Psoas muscle (tissue), 8 donors: ENCODE results near the gene ZBTB7C. TPM values are rescaled to one million over a fixed set of nuclear protein-coding genes. Genes with fewer than 3 reads are reported as not detected.

Experiments used
- ATAC-seq, 4 donors: fragments of 200-7000 bp; cut with Tn5 transposase; one replicate each; pipeline ENCODE4 v1.9.1; 2020; ENCODE audit warnings: moderate library complexity in 3 of 4, mild to moderate bottlenecking in 2 of 4
- DNase-seq, 2 donors: peaks; one replicate each; pipeline ENCODE4 v3.0.0-alpha.2; 2020
- H3K27ac ChIP-seq: fragments of 200-600 bp; one replicate; pipeline ENCODE4 v1.8.0; 2022
- H3K27me3 ChIP-seq, 3 donors: fragments of 200-600 bp in 1 of 3; one replicate each; pipeline versions ENCODE4 v1.6.1 to v1.8.0; 2013 to 2022; ENCODE audit warnings: low read length in 2 of 3, mild to moderate bottlenecking in 2 of 3, moderate library complexity in 1 of 3; ENCODE audit not compliant: insufficient read depth in 3 of 3
- H3K36me3 ChIP-seq, 2 donors: fragments of 200-600 bp in 1 of 2; one replicate each; pipeline versions ENCODE4 v1.6.1 to v1.8.0; 2013 to 2022; ENCODE audit warnings: low read depth in 1 of 2, mild to moderate bottlenecking in 1 of 2, moderate library complexity in 1 of 2; ENCODE audit not compliant: insufficient read depth in 1 of 2
- H3K4me1 ChIP-seq: fragments of 200-600 bp; one replicate; pipeline ENCODE4 v1.8.0; 2022
- H3K4me3 ChIP-seq: fragments of 200-600 bp; one replicate; pipeline ENCODE4 v1.8.0; 2022; ENCODE audit warnings: mild to moderate bottlenecking
- H3K9me3 ChIP-seq: fragments of 200-600 bp; one replicate; pipeline ENCODE4 v1.8.0; 2022
- WGBS, 3 donors: extraction: QIAGEN DNeasy Blood & Tissue Kit; methylation state at CpG; one replicate each; pipeline versions ENCODE4 v1.1.6 to v1.1.7; 2013; 5-methylcytosine and 5-hydroxymethylcytosine counted together
- intact Hi-C, 2 donors: fragments of 100-400 bp; cut with DNase I; formaldehyde crosslinking; loops; one replicate each; pipeline versions ENCODE4 v1.11.0 to v1.14.2; 2022
- polyA plus RNA-seq, 3 donors: library from polyadenylated mRNA; stranded (reverse); fragments of 200-250 nt; gene quantifications; one replicate each; pipeline ENCODE4 v1.2.3, GENCODE V29; 2013
- total RNA-seq, 4 donors: library from RNA; stranded (reverse); fragmentation: NEBNext Ultra II Directional in 2 of 4; extraction: Animal tissue kit (Norgen Biotek cat#: 25700) in 2 of 4; gene quantifications; one replicate each; pipeline versions ENCODE4 v1.2.1 to v1.2.4, GENCODE V29; 2021 to 2023
- TF ChIP-seq, protein P1 (sequence below): fragments of 200-600 bp; IDR thresholded peaks from one replicate; pipeline ENCODE4 v1.8.0; 2022; ENCODE audit warnings: antibody characterized with exemption
- donor health status: healthy with polysubstance abuse.
- donor health status: DM: no; HTN: no; CAD: no; lungs with moderate emphysema.
- donor health status: Bipolar disorder and iron deficiency.
- donor health status: healthy.
- donor health status: DM: yes; HTN: yes; CAD: no.
- donor health status: DM: no; HTN: no; CAD: no.
- donor health status: DM: no; HTN: no; CAD: no.
- donor health status: DM: yes; HTN: yes; CAD: no.

Gene ZBTB7C
- total and polyA plus RNA-seq, 7 donors = 0.34 to 2.9 (median 0.78) TPM

- Histone ChIP-seq H3K27ac (no peak overlapping the region), H3K9me3 (no peaks in the 10 kb centered on the region), H3K36me3 (no peaks in the 10 kb centered on the region), H3K27me3 (no peaks in the 10 kb centered on the region), H3K4me1 (peaks cover 3% of the 10 kb centered on the region), H3K4me3 (no peak overlapping the region)
- intact Hi-C loops = loop anchor here (2.0 kb wide), 2 partner anchors 313 to 415 kb away; no protein-coding TSS in a partner anchor
- TF ChIP-seq, protein P1, sequence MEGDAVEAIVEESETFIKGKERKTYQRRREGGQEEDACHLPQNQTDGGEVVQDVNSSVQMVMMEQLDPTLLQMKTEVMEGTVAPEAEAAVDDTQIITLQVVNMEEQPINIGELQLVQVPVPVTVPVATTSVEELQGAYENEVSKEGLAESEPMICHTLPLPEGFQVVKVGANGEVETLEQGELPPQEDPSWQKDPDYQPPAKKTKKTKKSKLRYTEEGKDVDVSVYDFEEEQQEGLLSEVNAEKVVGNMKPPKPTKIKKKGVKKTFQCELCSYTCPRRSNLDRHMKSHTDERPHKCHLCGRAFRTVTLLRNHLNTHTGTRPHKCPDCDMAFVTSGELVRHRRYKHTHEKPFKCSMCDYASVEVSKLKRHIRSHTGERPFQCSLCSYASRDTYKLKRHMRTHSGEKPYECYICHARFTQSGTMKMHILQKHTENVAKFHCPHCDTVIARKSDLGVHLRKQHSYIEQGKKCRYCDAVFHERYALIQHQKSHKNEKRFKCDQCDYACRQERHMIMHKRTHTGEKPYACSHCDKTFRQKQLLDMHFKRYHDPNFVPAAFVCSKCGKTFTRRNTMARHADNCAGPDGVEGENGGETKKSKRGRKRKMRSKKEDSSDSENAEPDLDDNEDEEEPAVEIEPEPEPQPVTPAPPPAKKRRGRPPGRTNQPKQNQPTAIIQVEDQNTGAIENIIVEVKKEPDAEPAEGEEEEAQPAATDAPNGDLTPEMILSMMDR = no peak
- DNase-seq (no peak), ATAC-seq (no peak)
- 79 to 86% (median 86%) methylated on average over 5 of the region's 5 CpGs for WGBS, 3 donors
Measured at GRCh38 chr18:48031641-48032040, 377.5 kb downstream of the ZBTB7C start.

GRCh38 chr18:48030616-48031480, 378.3 kb downstream of the ZBTB7C start:
- Histone ChIP-seq H3K36me3 (no peaks in the 10 kb centered on the region), H3K27ac (no peak overlapping the region), H3K4me3 (no peak overlapping the region), H3K4me1 (peaks cover 3% of the 10 kb centered on the region), H3K27me3 (no peaks in the 10 kb centered on the region), H3K9me3 (no peaks in the 10 kb centered on the region)
- TF ChIP-seq, protein P1 = peak; percentile 75
- ATAC-seq (peak; percentile 72 to 90 (median 80)), DNase-seq (no peak)
- WGBS, 3 donors = 64 to 74% (median 71%) methylated on average over 4 of the region's 4 CpGs
- intact Hi-C loops = loop anchor here (2.0 kb wide), 2 partner anchors 314 to 416 kb away; no protein-coding TSS in a partner anchor

DNA sequence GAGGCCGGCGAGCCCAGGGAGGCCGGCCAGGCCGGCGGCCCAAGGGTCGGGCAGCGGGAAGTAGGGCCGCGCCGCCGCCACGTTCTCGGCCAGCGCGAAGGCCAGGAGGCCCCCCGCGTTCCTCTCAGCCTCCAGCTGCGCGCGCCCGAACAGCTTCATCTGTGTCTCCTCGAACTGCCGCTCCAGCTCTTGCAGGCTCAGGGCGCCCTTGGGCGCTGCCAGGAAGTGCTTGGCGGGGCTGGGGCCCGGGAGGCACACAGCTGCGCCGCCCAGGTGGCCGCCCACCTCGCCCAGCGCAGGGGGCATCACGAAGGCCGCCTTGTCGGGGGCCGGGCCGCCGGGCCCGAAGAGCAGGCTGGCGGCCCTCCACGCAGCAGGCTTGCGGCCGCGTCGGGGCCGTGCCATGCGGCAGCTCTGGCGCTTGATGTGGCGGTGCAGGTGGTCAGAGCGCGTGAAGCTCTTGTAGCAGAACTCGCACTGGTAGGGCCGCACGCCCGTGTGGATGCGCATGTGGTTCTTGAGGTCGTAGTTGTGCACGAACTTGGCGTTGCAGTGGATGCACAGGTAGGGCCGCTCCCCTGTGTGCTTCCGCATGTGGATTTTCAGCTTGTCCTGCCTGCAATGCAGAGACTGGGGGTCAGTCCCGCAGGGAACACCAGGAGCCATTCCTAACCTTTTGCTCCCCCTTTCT, 379.7 kb downstream of the ZBTB7C start:
- no peak overlapping the region for H3K27ac ChIP-seq
- H3K4me3 ChIP-seq = no peak overlapping the region
- no peaks in the 10 kb centered on the region for H3K9me3 ChIP-seq
- H3K4me1 ChIP-seq = peaks cover 3% of the 10 kb centered on the region
- no peaks in the 10 kb centered on the region for H3K36me3 ChIP-seq
- intact Hi-C loops = no loop called here
- DNase-seq = no peak
- no peak for ATAC-seq
- no peaks in the 10 kb centered on the region for H3K27me3 ChIP-seq
- WGBS, 3 donors = 97% methylated on average over 51 to 62 of the region's 62 CpGs
- TF ChIP-seq, protein P1 = no peak

GRCh38 chr18:48028696-48029095, 380.5 kb downstream of the ZBTB7C start:
- no peak overlapping the region for H3K27ac ChIP-seq
- ATAC-seq = no peak
- H3K27me3 ChIP-seq = no peaks in the 10 kb centered on the region
- no peaks in the 10 kb centered on the region for H3K9me3 ChIP-seq
- TF ChIP-seq, protein P1 = no peak
- H3K36me3 ChIP-seq = no peaks in the 10 kb centered on the region
- no peak for DNase-seq
- intact Hi-C loops = no loop called here
- no peak overlapping the region for H3K4me3 ChIP-seq
- WGBS, 3 donors = 70 to 95% (median 86%) methylated on average over 4 of the region's 4 CpGs
- peaks cover 3% of the 10 kb centered on the region for H3K4me1 ChIP-seq
